Endothelial cell (in vitro differentiated cells): Measurements from ENCODE around the gene PDCD11. TPM values are rescaled to one million over a fixed set of nuclear protein-coding genes. Genes with fewer than 3 reads are reported as not detected.

Experiments used
- DNase-seq: peaks from one replicate; pipeline ENCODE4 v3.0.0; 2021; ENCODE audit warnings: low spot score
- H3K27ac Mint-ChIP-seq: one replicate; pipeline ENCODE4 v1.8.0; 2021; ENCODE audit warnings: mixed read lengths, inconsistent platforms; ENCODE audit not compliant: unreplicated experiment
- H3K27me3 Mint-ChIP-seq: one replicate; pipeline ENCODE4 v1.8.0; 2021; ENCODE audit warnings: mild to moderate bottlenecking, moderate library complexity, mixed read lengths, inconsistent platforms; ENCODE audit not compliant: unreplicated experiment
- H3K36me3 Mint-ChIP-seq: one replicate; pipeline ENCODE4 v1.8.0; 2021; ENCODE audit warnings: mild to moderate bottlenecking, low read depth, mixed read lengths, inconsistent platforms; ENCODE audit not compliant: unreplicated experiment
- H3K4me1 Mint-ChIP-seq: one replicate; pipeline ENCODE4 v1.8.0; 2021; ENCODE audit warnings: mild to moderate bottlenecking, mixed read lengths, inconsistent platforms; ENCODE audit not compliant: unreplicated experiment
- H3K4me3 Mint-ChIP-seq: one replicate; pipeline ENCODE4 v1.8.0; 2021; ENCODE audit warnings: mild to moderate bottlenecking, mixed read lengths, inconsistent platforms; ENCODE audit not compliant: unreplicated experiment
- H3K9me3 Mint-ChIP-seq: one replicate; pipeline ENCODE4 v1.8.0; 2021; ENCODE audit warnings: mixed read lengths, inconsistent platforms; ENCODE audit not compliant: unreplicated experiment
- microRNA-seq: library from miRNA; unstranded; fragments of <30 nt; microRNA quantifications from one replicate; pipeline ENCODE4, GENCODE V29; 2020; ENCODE audit not compliant: unreplicated experiment
- total RNA-seq: library from RNA; stranded (reverse); fragmentation: NEBNext Ultra II Directional; extraction: Animal tissue kit (Norgen Biotek cat#: 25700); gene quantifications from one replicate; pipeline ENCODE4 v1.2.1, GENCODE V29; 2021; ENCODE audit not compliant: unreplicated experiment
- TF ChIP-seq, protein P1 (sequence below): fragments of 200-600 bp; sonication (generic); IDR thresholded peaks from one replicate; pipeline ENCODE4 v1.5.0; 2021; ENCODE audit warnings: antibody characterized with exemption; ENCODE audit not compliant: unreplicated experiment

The PDCD11 gene
- total RNA-seq, 1 donor from 2014 or later: 43.7 TPM

DNA sequence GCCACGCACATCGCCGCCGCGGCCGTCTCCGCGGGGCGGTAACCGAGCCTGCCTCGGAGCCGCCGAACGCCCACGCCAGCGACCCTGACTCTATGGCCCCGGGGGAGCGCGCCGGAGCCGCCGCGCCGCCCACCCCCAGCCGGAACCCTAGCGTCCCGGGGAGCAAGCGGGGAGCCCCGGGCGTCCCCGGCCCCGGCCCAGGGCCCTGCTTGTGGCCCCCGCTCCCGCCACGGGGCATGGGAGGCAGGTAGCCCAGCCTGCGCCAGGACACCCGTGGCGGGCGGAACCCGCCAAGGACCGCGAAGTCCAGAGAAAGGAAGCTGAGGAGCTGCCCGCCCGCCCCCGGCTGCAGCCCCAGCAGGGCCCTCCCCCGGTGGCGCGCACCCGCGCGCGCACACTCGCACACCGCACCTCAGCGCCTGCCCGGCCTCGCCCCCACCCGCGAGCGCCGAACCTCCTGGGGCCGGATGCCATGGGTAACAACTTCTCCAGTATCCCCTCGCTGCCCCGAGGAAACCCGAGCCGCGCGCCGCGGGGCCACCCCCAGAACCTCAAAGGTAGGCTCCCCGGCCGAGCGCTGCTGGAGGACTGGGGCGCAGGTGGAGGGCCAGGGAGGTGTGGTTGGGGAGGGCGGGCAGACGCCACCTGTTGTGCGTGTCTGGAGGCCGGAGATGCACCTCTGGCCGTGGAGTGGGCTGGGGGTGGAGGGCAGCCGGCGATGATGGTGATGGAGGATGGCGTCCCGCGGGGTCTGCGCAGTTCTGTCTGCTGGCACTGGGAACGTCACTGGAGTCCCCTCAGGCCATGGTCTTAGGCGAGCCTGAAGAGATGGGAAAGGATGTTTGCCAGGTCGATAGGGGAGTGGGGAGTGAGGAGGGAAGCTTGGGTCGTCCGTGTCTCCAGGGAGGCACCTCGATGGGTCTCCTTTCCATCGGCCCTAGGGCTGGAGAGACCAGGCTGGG is 97.8 kb downstream of the PDCD11 start:
- Mint-ChIP-seq H3K36me3 (no peaks in the 10 kb centered on the region), H3K4me3 (peak overlapping the region; percentile 86), H3K9me3 (no peaks in the 10 kb centered on the region), H3K4me1 (peaks cover 13% of the 10 kb centered on the region), H3K27me3 (peaks cover 12% of the 10 kb centered on the region), H3K27ac (no peak overlapping the region)
- TF ChIP-seq, protein P1, sequence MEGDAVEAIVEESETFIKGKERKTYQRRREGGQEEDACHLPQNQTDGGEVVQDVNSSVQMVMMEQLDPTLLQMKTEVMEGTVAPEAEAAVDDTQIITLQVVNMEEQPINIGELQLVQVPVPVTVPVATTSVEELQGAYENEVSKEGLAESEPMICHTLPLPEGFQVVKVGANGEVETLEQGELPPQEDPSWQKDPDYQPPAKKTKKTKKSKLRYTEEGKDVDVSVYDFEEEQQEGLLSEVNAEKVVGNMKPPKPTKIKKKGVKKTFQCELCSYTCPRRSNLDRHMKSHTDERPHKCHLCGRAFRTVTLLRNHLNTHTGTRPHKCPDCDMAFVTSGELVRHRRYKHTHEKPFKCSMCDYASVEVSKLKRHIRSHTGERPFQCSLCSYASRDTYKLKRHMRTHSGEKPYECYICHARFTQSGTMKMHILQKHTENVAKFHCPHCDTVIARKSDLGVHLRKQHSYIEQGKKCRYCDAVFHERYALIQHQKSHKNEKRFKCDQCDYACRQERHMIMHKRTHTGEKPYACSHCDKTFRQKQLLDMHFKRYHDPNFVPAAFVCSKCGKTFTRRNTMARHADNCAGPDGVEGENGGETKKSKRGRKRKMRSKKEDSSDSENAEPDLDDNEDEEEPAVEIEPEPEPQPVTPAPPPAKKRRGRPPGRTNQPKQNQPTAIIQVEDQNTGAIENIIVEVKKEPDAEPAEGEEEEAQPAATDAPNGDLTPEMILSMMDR: no peak
- DNase-seq: no peak

DNA sequence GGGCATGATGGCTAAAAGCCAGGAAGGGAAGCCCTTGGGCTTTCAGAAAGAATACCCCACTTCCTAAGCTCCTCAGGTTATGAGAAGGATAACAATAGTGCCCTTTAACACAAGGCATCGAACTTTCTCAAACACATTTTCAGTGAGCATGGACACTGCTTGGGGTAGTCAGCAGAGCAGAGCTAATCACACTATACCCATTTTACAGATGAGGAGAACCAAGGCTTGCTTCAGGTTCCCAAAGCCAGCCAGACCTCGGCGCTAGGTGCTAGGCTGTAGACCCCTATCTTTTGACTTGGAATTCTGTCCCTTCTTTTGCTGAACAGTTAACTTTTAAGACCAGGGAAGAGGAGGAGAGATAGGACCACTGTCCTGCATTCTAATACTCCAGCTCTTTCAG is 98.9 kb downstream of the PDCD11 start:
- no peak for DNase-seq
- Mint-ChIP-seq H3K4me3 (no peak overlapping the region), H3K9me3 (no peaks in the 10 kb centered on the region), H3K4me1 (peaks cover 13% of the 10 kb centered on the region), H3K36me3 (no peaks in the 10 kb centered on the region), H3K27me3 (peaks cover 12% of the 10 kb centered on the region), H3K27ac (no peak overlapping the region)
- TF ChIP-seq, protein P1: no peak

Small RNA genes within 50 kb of the gene (microRNA-seq; reads per million reads assigned to microRNA genes)
- 4,467 reads per million, percentile 97 among the genes with 10 or more reads in this experiment for gene MIR1307

Other genes starting within 250 kb of the PDCD11 start
- gene NT5C2, start 203.4 kb upstream of the PDCD11 start, total RNA-seq: 88.2 TPM
- not detected for gene RPEL1, start 150.7 kb upstream of the PDCD11 start, total RNA-seq
- 0.23 TPM for gene INA, start 119.5 kb upstream of the PDCD11 start, total RNA-seq
- gene PCGF6, start 45.5 kb upstream of the PDCD11 start, total RNA-seq: 9.4 TPM
- 5.7 TPM for gene TAF5, start 28.6 kb upstream of the PDCD11 start, total RNA-seq
- gene ATP5MK, start 151 bp upstream of the PDCD11 start, total RNA-seq: 283 TPM
- 1.9 TPM for gene CALHM2, start 55.7 kb downstream of the PDCD11 start, total RNA-seq
- not detected for gene CALHM1, start 62.3 kb downstream of the PDCD11 start, total RNA-seq
- gene CALHM3, start 82.6 kb downstream of the PDCD11 start, total RNA-seq: not detected
- 0.69 TPM for gene NEURL1, start 97.1 kb downstream of the PDCD11 start, total RNA-seq